Stomach (tissue), 4 donors: ENCODE data around the gene VWA8.

Experiments
- CTCF ChIP-seq, 7 experiments: fragments of 450-650 bp in 4 of 7; fragments of 200-600 bp in 3 of 7; sonication (generic) in 3 of 7; IDR thresholded peaks; one replicate each; pipeline ENCODE4 v1.5.1; 2016 to 2019; ENCODE audit warnings: antibody characterized with exemption in 7 of 7, control low read depth in 2 of 7, mild to moderate bottlenecking in 1 of 7
- EP300 ChIP-seq: sonication (generic); formaldehyde crosslinking; IDR thresholded peaks from one replicate; pipeline ENCODE4 v1.6.1; 2017; ENCODE audit warnings: antibody characterized with exemption
- POLR2A ChIP-seq, 4 donors: fragments of 450-650 bp; IDR thresholded peaks; one replicate each; pipeline ENCODE4 v1.6.1; 2016; ENCODE audit warnings: antibody characterized with exemption in 4 of 4, control low read depth in 2 of 4, mild to moderate bottlenecking in 1 of 4, moderate library complexity in 1 of 4

GRCh38 chr13:41616151-41616550 lies 344.8 kb downstream of the VWA8 start:
- TF ChIP-seq CTCF (IDR thresholded peaks at IDR 0.05) (no peak), POLR2A (IDR thresholded peaks at IDR 0.05) (no peak), EP300 (no peak)
